RWPE1 (cell line): Measurements from ENCODE around the gene LDB1.

Experiments used
- CTCF ChIA-PET: fragments of 350-600 bp; sonication (Branson Sonifier 250); formaldehyde crosslinking; extraction: SDS; loops from one replicate; lab custom pipeline; 2021; lab: Yijun Ruan, JAX
- POLR2A ChIA-PET: fragments of 400-600 bp; formaldehyde crosslinking; extraction: SDS; loops from one replicate; lab custom pipeline; 2020; ENCODE audit warnings: antibody characterized with exemption; ENCODE audit not compliant: low non-redundant PET; lab: Yijun Ruan, JAX
- DNase-seq: peaks from one replicate; pipeline ENCODE4 v3.0.0; 2012; ENCODE audit warnings: low spot score
- H3K27ac ChIP-seq: fragments of 450-650 bp; 2 replicates; pipeline ENCODE4 v1.5.1; 2017
- CTCF ChIP-seq: fragments of 450-650 bp; conservative IDR thresholded peaks from 2 replicates; pipeline ENCODE4 v1.5.1; 2017; ENCODE audit warnings: low read depth, mild to moderate bottlenecking

The LDB1 gene

GRCh38 chr10:102121739-102122372 is 1.7 kb upstream of the LDB1 start:
- ChIA-PET POLR2A (interaction anchor here (0.6 to 0.7 kb wide), 2 partner anchors 293 to 308 kb away, joined by 4 to 6 read pairs; no protein-coding TSS in a partner anchor), CTCF (no interaction called here)
- no peak for TF ChIP-seq CTCF
- peak overlapping the region; percentile 94 for H3K27ac ChIP-seq
- no peak for DNase-seq

GRCh38 chr10:102120991-102121738 is 997 bp upstream of the LDB1 start:
- no peak for DNase-seq
- peak overlapping the region; percentile 94 for H3K27ac ChIP-seq
- ChIA-PET CTCF (no interaction called here), POLR2A (no interaction called here)
- TF ChIP-seq CTCF = no peak

DNA sequence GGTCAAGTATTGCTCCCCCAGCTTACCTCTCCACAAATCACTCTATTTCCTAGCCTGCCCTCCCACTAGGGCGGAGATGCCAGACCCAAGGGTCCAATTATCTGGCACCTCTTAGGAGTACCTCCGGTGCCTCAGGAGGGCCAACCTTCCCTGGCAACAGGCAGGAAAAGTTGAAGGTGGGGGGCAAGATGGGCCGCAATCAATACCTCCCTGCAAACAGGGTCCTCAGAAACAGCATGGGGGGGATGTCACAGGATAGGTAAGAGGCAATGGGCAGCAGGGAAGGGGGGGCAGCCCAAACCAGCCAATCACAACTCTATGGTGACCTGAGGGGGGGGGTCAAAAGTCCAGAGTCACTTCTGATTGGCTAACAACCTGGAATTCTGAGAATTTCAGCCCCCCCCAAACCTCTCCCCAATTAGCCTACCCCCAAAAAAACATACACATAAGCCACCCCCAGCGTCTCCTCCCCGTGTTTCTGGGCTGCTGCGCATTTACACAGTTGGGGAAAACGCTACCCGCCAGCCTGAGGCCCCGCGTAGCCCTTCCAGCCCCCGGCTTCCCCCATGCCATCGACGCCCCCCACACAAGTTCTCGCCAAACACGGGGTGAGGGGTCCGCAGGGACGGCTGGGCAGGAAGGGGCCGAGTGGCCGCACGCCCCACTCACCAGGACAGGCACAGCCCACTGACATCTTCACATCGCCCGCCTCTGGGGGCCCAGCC is 589 bp downstream of the LDB1 start:
- DNase-seq = peak; percentile 98
- POLR2A ChIA-PET = interaction anchor here (0.6 to 1.3 kb wide), 7 partner anchors 8 to 94 kb away, joined by 3 to 5 read pairs (median 3); partner anchors contain the start of genes HPS6 and NOLC1
- H3K27ac ChIP-seq = peak overlapping the region; percentile 94
- no peak for TF ChIP-seq CTCF
- CTCF ChIA-PET = interaction anchor here (0.6 to 1.4 kb wide), 3 partner anchors 8 to 103 kb away, joined by 3 to 4 read pairs (median 3); no protein-coding TSS in a partner anchor

GRCh38 chr10:102118867-102119266 is 1.3 kb downstream of the LDB1 start:
- no peak for DNase-seq
- TF ChIP-seq CTCF = no peak
- ChIA-PET POLR2A (interaction anchor here (0.6 to 1.3 kb wide), 7 partner anchors 8 to 93 kb away, joined by 3 to 5 read pairs (median 3); partner anchors contain the start of genes HPS6 and NOLC1), CTCF (interaction anchor here (0.6 to 1.4 kb wide), 3 partner anchors 9 to 104 kb away, joined by 3 to 4 read pairs (median 3); no protein-coding TSS in a partner anchor)
- peak overlapping the region; percentile 94 for H3K27ac ChIP-seq

DNA sequence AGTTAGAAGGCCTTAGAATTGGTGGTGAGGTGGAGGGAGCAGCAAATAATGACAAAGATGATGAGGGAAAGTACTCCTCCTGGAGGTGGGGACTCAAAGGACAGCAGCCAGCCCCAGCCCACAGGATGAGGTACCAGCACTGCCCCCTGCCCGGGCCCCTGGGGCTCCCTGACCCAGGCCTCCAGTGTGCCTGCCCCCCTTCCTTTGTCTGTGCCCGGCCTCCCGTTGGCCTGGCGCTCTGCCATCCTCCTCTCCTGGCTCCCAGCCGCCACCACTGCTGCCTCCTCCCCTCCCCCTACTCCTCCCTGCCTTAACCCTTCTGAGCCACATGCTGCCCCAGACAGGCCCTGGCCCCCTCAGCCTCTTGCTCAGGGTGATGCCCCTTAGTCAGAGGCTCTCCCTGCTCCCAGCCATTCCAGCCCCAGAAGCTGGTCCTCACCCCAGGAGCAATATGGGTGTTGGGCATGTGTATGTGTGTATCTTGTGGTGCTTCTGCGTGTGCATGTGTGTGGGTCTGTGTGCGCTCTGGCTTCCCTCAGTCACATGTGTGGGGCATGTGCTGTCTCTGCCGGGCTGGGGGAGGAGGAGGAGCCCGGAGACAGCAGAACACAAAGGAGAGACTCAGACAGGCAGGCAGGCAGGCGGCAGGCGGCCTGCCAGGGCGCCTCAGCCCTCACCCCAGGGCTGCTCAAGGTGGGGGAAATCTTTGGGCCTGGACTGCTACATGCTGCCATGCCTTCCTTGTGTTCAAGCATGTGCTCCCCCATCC is 2.6 kb downstream of the LDB1 start:
- ChIA-PET POLR2A (no interaction called here), CTCF (interaction anchor here (0.7 to 0.8 kb wide), 3 partner anchors 52 to 984 kb away, joined by 3 to 4 read pairs (median 3); partner anchors contain the start of gene HPS6)
- no peak for DNase-seq
- TF ChIP-seq CTCF = no peak
- H3K27ac ChIP-seq = peak overlapping the region; percentile 94
